GM19351 (cell line): ENCODE data around the gene CR1.
"Not testable (repeated sequence)": the region's sequence is repeated elsewhere in the genome, so short reads cannot be mapped to it uniquely, and the experiment has no call there.

Experiments
- ATAC-seq: cut with Tn5 transposase; IDR thresholded peaks from one replicate; pipeline ENCODE4 v1.9.1; 2021; ENCODE audit warnings: mild to moderate bottlenecking, moderate library complexity; ENCODE audit not compliant: unreplicated experiment

CR1 gene

GRCh38 chr1:207638487-207639145, 142.7 kb downstream of the CR1 start:
- ATAC-seq = not testable (repeated sequence)

- not testable (repeated sequence) for ATAC-seq
Measured at GRCh38 chr1:207639362-207639761, 143.4 kb downstream of the CR1 start.

GRCh38 chr1:207644166-207644851, 148.4 kb downstream of the CR1 start:
- ATAC-seq = peak; percentile 8

- ATAC-seq = peak; percentile 98
Measured at GRCh38 chr1:207644852-207645634, 149.1 kb downstream of the CR1 start, which contains the start of gene CR1L. Gene CR1L, plus strand, starts transcription at chr1:207645133. Its CDS starts 101 bp downstream, at chr1:207645234.

- ATAC-seq = no peak
Measured at GRCh38 chr1:207645635-207646081, 149.7 kb downstream of the CR1 start.

DNA sequence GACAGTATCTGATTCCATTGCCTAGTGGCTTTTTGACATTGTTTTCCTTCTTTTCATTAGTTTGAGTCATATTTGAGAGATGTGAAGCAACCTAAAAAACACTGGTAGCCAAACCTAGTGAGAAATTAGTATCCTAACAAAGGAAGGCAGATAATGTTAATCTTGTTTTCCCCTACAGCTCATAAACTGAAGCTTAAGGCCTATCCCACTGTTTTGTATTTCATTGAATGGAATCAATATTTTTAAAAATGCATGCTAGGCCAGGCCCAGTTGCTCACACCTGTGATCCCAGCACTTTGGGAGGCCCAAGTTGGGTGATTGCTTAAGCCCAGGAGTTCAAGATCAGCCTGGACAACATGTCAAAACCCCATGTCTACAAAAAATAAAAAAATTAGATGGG, 150.2 kb downstream of the CR1 start:
- ATAC-seq = no peak

DNA sequence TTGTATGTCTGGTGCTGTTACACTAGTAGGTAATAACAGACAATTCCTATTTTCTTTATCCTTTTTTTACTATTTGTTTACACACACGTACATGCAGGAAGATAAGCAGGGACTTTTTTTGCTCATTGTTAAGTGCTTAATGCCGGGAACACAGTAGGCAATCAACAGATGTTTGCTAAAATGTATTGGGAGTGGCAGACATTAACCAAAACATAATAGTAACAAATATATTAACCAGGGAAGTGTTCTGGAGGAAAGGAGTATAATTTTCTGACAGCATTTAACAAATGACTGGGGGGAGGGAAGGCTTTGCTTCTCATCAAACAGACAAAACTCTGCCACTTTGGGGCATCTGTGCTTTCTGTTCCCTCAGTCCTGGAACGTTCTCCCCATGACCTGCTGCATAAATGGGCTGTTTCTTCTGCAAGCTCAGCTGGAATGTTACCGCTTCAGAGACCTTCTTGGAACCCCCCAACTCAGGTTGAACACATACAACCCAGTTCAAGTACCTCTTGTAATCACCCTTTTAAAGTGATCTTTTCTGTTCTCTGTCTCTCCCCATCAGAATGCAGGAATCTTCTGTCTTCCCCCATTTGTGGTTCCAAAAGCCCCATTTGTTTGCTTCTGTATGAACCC, 151.1 kb downstream of the CR1 start:
- no peak for ATAC-seq

- no peak for ATAC-seq
Measured at GRCh38 chr1:207647671-207648333, 151.8 kb downstream of the CR1 start.

DNA sequence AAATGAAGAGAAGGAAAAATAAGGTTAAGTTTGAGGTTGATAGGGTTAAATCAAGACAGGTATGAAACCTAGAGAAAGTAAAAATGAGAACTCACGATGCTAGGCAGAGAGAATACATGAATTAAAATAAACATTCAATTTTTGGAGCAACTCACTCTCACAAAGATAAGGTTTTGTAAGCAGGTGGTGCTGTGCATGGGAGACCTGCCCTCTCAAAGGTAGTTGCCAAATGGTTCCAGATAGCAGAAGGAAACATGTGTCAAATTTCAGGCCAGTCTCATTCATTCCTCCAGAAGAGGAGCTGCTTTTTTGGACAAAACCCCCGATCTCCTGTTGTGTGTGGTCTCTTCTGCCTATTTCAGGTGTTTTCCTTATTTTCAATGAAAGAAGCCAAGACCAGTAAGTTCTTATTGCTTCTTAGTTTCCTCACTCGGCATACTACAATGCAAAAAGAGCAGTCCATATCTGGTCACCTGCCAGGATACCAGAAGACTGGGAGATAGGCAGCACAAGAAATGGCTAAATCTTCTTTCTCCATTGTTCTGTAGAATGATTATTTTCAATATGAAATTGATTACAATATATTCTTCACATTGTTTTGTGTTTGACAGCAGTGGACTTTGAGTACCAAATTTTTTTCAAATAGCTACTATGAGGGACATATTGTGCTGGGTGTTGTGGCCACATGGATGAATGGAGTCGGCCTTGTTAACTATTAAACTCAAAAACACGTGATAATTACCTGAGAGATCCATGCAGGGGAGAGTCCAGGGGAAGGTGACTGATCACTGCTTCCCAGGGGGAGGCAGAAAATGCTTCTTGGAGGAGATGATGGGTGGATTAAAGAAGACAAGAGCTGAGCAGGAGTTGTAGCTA, 152.6 kb downstream of the CR1 start:
- ATAC-seq = no peak

GRCh38 chr1:207649210-207649753, 153.3 kb downstream of the CR1 start:
- ATAC-seq = no peak

DNA sequence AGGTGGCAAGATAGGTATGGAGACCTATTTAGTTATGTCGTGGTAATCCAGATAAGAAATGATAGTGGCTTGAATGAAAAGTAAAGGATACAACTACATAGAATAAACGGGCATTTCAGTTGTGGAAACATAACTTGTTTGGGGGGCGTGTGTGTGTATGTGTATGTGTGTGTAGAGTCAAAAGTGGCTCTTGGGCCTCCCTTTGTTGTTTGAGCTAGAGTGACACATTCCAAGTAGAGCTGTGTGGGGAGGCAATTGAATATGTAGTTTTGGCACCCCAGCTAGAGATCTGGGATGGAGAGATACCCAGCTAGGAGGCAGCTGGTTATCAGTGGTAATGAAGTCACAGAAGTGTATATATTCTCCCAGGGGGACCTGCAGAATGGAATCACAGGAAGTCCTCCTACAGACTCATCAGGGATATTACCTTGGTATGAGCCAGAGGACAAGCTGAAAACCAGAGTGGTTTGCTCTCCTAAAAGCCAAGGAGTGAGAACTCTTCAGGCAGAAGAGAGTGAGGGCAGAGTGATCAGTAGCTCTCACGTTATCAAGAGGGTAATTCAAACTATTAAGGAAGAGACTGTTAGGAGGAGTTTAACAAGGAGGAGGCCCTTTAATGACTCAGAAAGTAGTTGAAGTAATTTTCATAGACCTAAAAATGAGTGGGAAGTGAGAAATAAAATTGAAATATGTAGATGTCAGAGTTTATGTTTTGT, 154.1 kb downstream of the CR1 start:
- no peak for ATAC-seq

- ATAC-seq = no peak
Measured at GRCh38 chr1:207651583-207651982, 155.6 kb downstream of the CR1 start.

- no peak for ATAC-seq
Measured at GRCh38 chr1:207654320-207654719, 158.4 kb downstream of the CR1 start.

GRCh38 chr1:207658408-207658807, 162.5 kb downstream of the CR1 start:
- no peak for ATAC-seq

GRCh38 chr1:207658904-207659485, 163.0 kb downstream of the CR1 start:
- no peak for ATAC-seq

DNA sequence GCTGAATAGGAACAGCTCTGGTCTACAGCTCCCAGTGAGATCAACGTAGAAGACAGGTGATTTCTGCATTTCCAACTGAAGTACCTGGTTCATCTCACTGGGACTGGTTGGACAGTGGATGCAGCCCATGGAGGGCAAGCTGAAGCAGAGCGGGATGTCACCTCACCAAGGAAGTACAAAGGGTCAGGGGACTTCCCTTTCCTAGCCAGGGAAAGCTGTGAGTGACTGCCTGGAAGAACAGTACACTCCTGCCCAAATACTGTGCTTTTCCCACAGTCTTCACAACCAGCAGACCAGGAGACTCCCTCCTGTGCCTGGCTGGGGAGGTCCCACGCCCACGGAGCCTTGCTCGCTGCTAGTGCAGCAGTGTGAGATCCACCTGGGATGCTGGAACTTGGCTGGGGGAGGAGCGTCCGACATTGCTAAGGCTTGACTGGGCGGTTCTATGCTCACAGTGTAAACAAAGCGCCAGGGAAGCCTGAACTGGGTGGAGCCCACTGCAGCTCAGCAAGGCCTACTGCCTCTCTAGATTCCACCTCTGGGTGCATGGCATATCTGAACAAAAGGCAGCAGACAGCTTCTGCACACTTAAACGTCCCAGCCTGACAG, 163.7 kb downstream of the CR1 start:
- no peak for ATAC-seq

- not testable (repeated sequence) for ATAC-seq
Measured at GRCh38 chr1:207661420-207661819, 165.5 kb downstream of the CR1 start.

- no peak for ATAC-seq
Measured at GRCh38 chr1:207666342-207666741, 170.4 kb downstream of the CR1 start.
